H9 (cell line): ENCODE data around the gene RNF26. TPM values are rescaled to one million over a fixed set of nuclear protein-coding genes. Genes with fewer than 3 reads are reported as not detected.

Experiments
- DNase-seq: peaks from one replicate; pipeline ENCODE4 v3.0.0-alpha.2; 2017
- H2AFZ ChIP-seq: one replicate; pipeline ENCODE4 v1.6.1; 2013; ENCODE audit warnings: mild to moderate bottlenecking, low read length, control low read depth, moderate library complexity
- H2AK5ac ChIP-seq: 2 replicates; pipeline ENCODE4 v1.6.1; 2013; ENCODE audit warnings: low read length, control low read depth, mixed read lengths; ENCODE audit not compliant: insufficient read length
- H2BK120ac ChIP-seq: one replicate; pipeline ENCODE4 v1.6.1; 2013; ENCODE audit warnings: low read depth, mild to moderate bottlenecking, low read length, control low read depth, inconsistent platforms; ENCODE audit not compliant: poor library complexity, severe bottlenecking
- H2BK12ac ChIP-seq: 2 replicates; pipeline ENCODE4 v1.6.1; 2013; ENCODE audit warnings: low read length, control low read depth, mixed read lengths, low read depth; ENCODE audit not compliant: insufficient read length
- H2BK15ac ChIP-seq: 2 replicates; pipeline ENCODE4 v1.6.1; 2013; ENCODE audit warnings: low read depth, low read length, control low read depth
- H2BK20ac ChIP-seq: one replicate; pipeline ENCODE4 v1.6.1; 2013; ENCODE audit warnings: low read depth, mild to moderate bottlenecking, low read length, control low read depth, inconsistent platforms; ENCODE audit not compliant: poor library complexity, severe bottlenecking
- H2BK5ac ChIP-seq: 2 replicates; pipeline ENCODE4 v1.6.1; 2013; ENCODE audit warnings: low read length, control low read depth, mixed read lengths; ENCODE audit not compliant: insufficient read length
- H3K14ac ChIP-seq: 2 replicates; pipeline ENCODE4 v1.6.1; 2013; ENCODE audit warnings: low read length, control low read depth; ENCODE audit not compliant: insufficient read depth
- H3K18ac ChIP-seq: 2 replicates; pipeline ENCODE4 v1.6.1; 2013; ENCODE audit warnings: low read depth, mild to moderate bottlenecking, mixed read lengths, low read length, control low read depth; ENCODE audit not compliant: insufficient read length
- H3K23ac ChIP-seq: 2 replicates; pipeline ENCODE4 v1.6.1; 2013; ENCODE audit warnings: low read length, control low read depth, mixed read lengths, low read depth; ENCODE audit not compliant: insufficient read length
- H3K23me2 ChIP-seq: 2 replicates; pipeline ENCODE4 v1.6.1; 2013; ENCODE audit warnings: low read depth, mild to moderate bottlenecking, mixed read lengths, low read length, control low read depth; ENCODE audit not compliant: insufficient read length, poor library complexity, severe bottlenecking
- H3K27ac ChIP-seq: 2 replicates; pipeline ENCODE4 v1.5.1; 2013; ENCODE audit warnings: low read length, control low read depth, mixed read lengths, low read depth; ENCODE audit not compliant: insufficient read length
- H3K27me3 ChIP-seq: 2 replicates; pipeline ENCODE4 v1.6.1; 2013; ENCODE audit warnings: low read length, control low read depth, inconsistent platforms; ENCODE audit not compliant: insufficient read depth
- H3K4ac ChIP-seq: 2 replicates; pipeline ENCODE4 v1.6.1; 2013; ENCODE audit warnings: low read depth, mild to moderate bottlenecking, control low read depth, inconsistent platforms, low read length, moderate library complexity
- H3K4me1 ChIP-seq: 2 replicates; pipeline ENCODE4 v1.6.1; 2013; ENCODE audit warnings: low read length, control low read depth, inconsistent platforms; ENCODE audit not compliant: insufficient read depth
- H3K4me2 ChIP-seq: 2 replicates; pipeline ENCODE4 v1.6.1; 2013; ENCODE audit warnings: low read length, control low read depth, mixed read lengths; ENCODE audit not compliant: insufficient read length, insufficient read depth
- H3K56ac ChIP-seq: 2 replicates; pipeline ENCODE4 v1.6.1; 2013; ENCODE audit warnings: low read depth, mild to moderate bottlenecking, mixed read lengths, low read length, control low read depth; ENCODE audit not compliant: insufficient read length
- H3K79me1 ChIP-seq: 2 replicates; pipeline ENCODE4 v1.6.1; 2013; ENCODE audit warnings: low read depth, mild to moderate bottlenecking, moderate library complexity, low read length, control low read depth, inconsistent platforms; ENCODE audit not compliant: insufficient read depth, poor library complexity, severe bottlenecking
- H3K79me2 ChIP-seq: 2 replicates; pipeline ENCODE4 v1.6.1; 2013; ENCODE audit warnings: low read length, control low read depth, inconsistent platforms; ENCODE audit not compliant: insufficient read depth
- H3K9ac ChIP-seq: 2 replicates; pipeline ENCODE4 v1.6.1; 2013; ENCODE audit warnings: low read length, control low read depth, mixed read lengths; ENCODE audit not compliant: insufficient read length; ENCODE audit errors: extremely low read depth
- H3K9me3 ChIP-seq: one replicate; pipeline ENCODE4 v1.6.1; 2013; ENCODE audit warnings: low read depth, low read length, inconsistent platforms; ENCODE audit not compliant: control insufficient read depth
- H3T11ph ChIP-seq: one replicate; pipeline ENCODE4 v1.6.1; 2013; ENCODE audit warnings: mild to moderate bottlenecking, low read length, control low read depth, inconsistent platforms
- H4K20me1 ChIP-seq: one replicate; pipeline ENCODE4 v1.6.1; 2013; ENCODE audit not compliant: control insufficient read depth, insufficient read length, insufficient read depth
- H4K5ac ChIP-seq: 2 replicates; pipeline ENCODE4 v1.6.1; 2013; ENCODE audit warnings: low read depth, mild to moderate bottlenecking, mixed read lengths, low read length, control low read depth; ENCODE audit not compliant: insufficient read length
- H4K8ac ChIP-seq: replicated peaks from 2 replicates; pipeline ENCODE4 v1.6.1; 2013; ENCODE audit warnings: low read length, control low read depth, mixed read lengths, low read depth; ENCODE audit not compliant: insufficient read length
- H4K91ac ChIP-seq: 2 replicates; pipeline ENCODE4 v1.6.1; 2013; ENCODE audit warnings: low read depth, mild to moderate bottlenecking, moderate library complexity, mixed read lengths, low read length, control low read depth; ENCODE audit not compliant: insufficient read length
- H3K27ac Mint-ChIP-seq, 3 experiments: 2 replicates in 2 of 3; 3 replicates in 1 of 3; pipeline ENCODE4 v1.8.0; 2020 to 2021; ENCODE audit warnings: mixed read lengths in 3 of 3, mild to moderate bottlenecking in 1 of 3, moderate library complexity in 1 of 3
- H3K27me3 Mint-ChIP-seq: 2 replicates; pipeline ENCODE4 v1.8.0; 2021; ENCODE audit warnings: low read depth, mild to moderate bottlenecking, moderate library complexity, mixed read lengths
- H3K36me3 Mint-ChIP-seq, 3 experiments: 2 replicates in 2 of 3; 3 replicates in 1 of 3; pipeline ENCODE4 v1.8.0; 2020 to 2021; ENCODE audit warnings: low read depth in 3 of 3, mixed read lengths in 3 of 3; ENCODE audit not compliant: insufficient read depth in 1 of 3
- H3K4me1 Mint-ChIP-seq, 2 experiments: 2 replicates each; pipeline ENCODE4 v1.8.0; 2020; ENCODE audit warnings: mixed read lengths in 2 of 2
- H3K4me3 Mint-ChIP-seq, 2 experiments: 2 replicates in 1 of 2; 3 replicates in 1 of 2; pipeline ENCODE4 v1.8.0; 2020 to 2021; ENCODE audit warnings: mild to moderate bottlenecking in 2 of 2, mixed read lengths in 2 of 2, moderate library complexity in 1 of 2
- H3K9me3 Mint-ChIP-seq, 2 experiments: 2 replicates in 1 of 2; 3 replicates in 1 of 2; pipeline ENCODE4 v1.8.0; 2020; ENCODE audit warnings: mild to moderate bottlenecking in 2 of 2, mixed read lengths in 2 of 2, moderate library complexity in 1 of 2
- WGBS: extraction: QIAGEN DNeasy Blood & Tissue Kit; methylation state at CpG from one replicate; pipeline ENCODE4 v1.1.7; 2013; ENCODE audit warnings: missing lambda C conversion rate, low lambda C conversion rate, mixed read lengths; ENCODE audit not compliant: insufficient read length; ENCODE audit errors: extremely low coverage; 5-methylcytosine and 5-hydroxymethylcytosine counted together
- total RNA-seq: library from RNA; stranded (reverse); gene quantifications from 2 replicates; pipeline ENCODE4 v1.2.1, GENCODE V29; 2021
- TF ChIP-seq, protein P1 (sequence below): fragments of 200-600 bp; sonication (generic); conservative IDR thresholded peaks from 3 replicates; pipeline ENCODE4 v1.8.0; 2021; ENCODE audit warnings: antibody characterized with exemption, mild to moderate bottlenecking

Gene RNF26
- total RNA-seq, 1 experiment from 2014 or later, result 57.6 TPM

DNA sequence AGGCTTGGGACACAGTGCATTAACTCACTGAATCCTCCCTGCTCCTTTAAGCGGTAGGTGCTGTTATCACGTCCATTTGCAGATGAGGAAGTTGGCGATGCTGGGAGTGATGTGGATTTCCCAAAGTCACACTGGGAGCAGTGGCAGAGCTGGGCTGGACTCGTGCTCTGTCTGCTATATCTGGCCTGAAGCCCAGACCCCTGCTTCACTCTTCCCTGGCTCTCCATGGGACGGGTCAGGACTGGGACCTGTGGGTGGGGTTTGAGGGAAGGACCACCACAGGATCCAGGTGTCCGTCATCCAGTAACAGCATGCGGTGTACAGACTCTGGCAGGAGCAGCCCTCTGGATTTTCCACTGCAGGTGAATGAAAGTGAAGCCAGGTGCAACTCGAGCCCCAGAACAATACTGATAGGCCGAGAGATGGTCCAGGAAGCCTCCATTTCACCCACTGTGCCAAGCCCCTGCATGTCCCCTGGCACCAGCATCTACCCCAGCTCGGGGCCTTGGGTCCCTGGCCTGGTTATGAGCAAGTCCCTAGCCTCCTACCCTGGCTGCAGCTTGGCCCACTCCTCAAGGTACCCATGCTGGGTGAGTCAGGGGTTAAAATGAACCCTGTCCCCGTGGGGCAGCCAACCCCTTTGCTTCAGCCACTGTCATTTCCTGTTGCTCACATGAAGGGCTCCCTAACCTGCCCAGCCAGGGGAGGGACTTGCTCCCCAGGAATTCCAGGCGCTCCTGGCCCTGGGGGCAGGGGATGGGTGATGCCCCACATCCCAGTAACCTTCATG is 43.0 kb downstream of the RNF26 start:
- H3K27ac ChIP-seq, result no peak overlapping the region
- H3K23ac ChIP-seq, result no peak overlapping the region
- H2AK5ac ChIP-seq, result no peak overlapping the region
- no peak overlapping the region for H4K8ac ChIP-seq
- Mint-ChIP-seq H3K4me1 (peaks cover 60 to 70% of the 10 kb centered on the region in 2 experiments), H3K27me3 (peaks cover 15% of the 10 kb centered on the region), H3K36me3 (peaks cover 0 to 3% (median 0%) of the 10 kb centered on the region in 3 experiments; a peak in 1 of 7 replicates), H3K4me3 (no peak overlapping the region), H3K27ac (peak overlapping the region in 2 of 3 experiments; percentile 52 to 90; a peak in 3 of 7 replicates), H3K9me3 (no peaks in the 10 kb centered on the region; a peak in 1 of 5 replicates)
- H2AFZ ChIP-seq, result no peak overlapping the region
- H3T11ph ChIP-seq, result no peak overlapping the region
- no peak overlapping the region for H2BK120ac ChIP-seq
- H3K4me2 ChIP-seq, result no peak overlapping the region
- H3K56ac ChIP-seq, result no peak overlapping the region
- no peak overlapping the region for H2BK20ac ChIP-seq
- no peak overlapping the region for H4K5ac ChIP-seq
- no peaks in the 10 kb centered on the region for H3K9me3 ChIP-seq
- no CpG with 5 or more reads among the region's 12 CpGs for WGBS
- H3K9ac ChIP-seq, result no peak overlapping the region
- H3K14ac ChIP-seq, result no peak overlapping the region
- no peak overlapping the region for H3K4ac ChIP-seq
- H2BK12ac ChIP-seq, result no peak overlapping the region
- H3K18ac ChIP-seq, result peak overlapping the region; percentile 18
- H3K27me3 ChIP-seq, result peaks cover 3% of the 10 kb centered on the region; the same call in 1 of the 2 replicates
- no peak for DNase-seq
- no peak overlapping the region for H4K91ac ChIP-seq
- no peak overlapping the region for H2BK15ac ChIP-seq
- TF ChIP-seq, protein P1, sequence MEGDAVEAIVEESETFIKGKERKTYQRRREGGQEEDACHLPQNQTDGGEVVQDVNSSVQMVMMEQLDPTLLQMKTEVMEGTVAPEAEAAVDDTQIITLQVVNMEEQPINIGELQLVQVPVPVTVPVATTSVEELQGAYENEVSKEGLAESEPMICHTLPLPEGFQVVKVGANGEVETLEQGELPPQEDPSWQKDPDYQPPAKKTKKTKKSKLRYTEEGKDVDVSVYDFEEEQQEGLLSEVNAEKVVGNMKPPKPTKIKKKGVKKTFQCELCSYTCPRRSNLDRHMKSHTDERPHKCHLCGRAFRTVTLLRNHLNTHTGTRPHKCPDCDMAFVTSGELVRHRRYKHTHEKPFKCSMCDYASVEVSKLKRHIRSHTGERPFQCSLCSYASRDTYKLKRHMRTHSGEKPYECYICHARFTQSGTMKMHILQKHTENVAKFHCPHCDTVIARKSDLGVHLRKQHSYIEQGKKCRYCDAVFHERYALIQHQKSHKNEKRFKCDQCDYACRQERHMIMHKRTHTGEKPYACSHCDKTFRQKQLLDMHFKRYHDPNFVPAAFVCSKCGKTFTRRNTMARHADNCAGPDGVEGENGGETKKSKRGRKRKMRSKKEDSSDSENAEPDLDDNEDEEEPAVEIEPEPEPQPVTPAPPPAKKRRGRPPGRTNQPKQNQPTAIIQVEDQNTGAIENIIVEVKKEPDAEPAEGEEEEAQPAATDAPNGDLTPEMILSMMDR, result no peak
- no peaks in the 10 kb centered on the region for H4K20me1 ChIP-seq
- no peaks in the 10 kb centered on the region for H3K79me1 ChIP-seq
- H3K23me2 ChIP-seq, result peaks cover 15% of the 10 kb centered on the region
- no peaks in the 10 kb centered on the region for H3K79me2 ChIP-seq
- H3K4me1 ChIP-seq, result peaks cover 3% of the 10 kb centered on the region; the same call in 1 of the 2 replicates
- H2BK5ac ChIP-seq, result no peak overlapping the region
